GM19463 (cell line): ENCODE results near the gene SPDYE18.
"Not testable (repeated sequence)": the region's sequence is repeated elsewhere in the genome, so short reads cannot be mapped to it uniquely, and the experiment has no call there.

ENCODE experiments used
- ATAC-seq: cut with Tn5 transposase; IDR thresholded peaks from one replicate; pipeline ENCODE4 v1.9.1; 2021; ENCODE audit warnings: mild to moderate bottlenecking, moderate library complexity; ENCODE audit not compliant: unreplicated experiment

SPDYE18 gene, protein sequence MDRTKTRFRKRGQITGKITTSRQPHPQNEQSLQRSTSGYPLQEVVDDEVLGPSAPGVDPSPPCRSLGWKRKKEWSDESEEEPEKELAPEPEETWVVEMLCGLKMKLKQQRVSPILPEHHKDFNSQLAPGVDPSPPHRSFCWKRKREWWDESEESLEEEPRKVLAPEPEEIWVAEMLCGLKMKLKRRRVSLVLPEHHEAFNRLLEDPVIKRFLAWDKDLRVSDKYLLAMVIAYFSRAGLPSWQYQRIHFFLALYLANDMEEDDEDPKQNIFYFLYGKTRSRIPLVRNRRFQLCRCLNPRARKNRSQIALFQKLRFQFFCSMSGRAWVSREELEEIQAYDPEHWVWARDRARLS

DNA sequence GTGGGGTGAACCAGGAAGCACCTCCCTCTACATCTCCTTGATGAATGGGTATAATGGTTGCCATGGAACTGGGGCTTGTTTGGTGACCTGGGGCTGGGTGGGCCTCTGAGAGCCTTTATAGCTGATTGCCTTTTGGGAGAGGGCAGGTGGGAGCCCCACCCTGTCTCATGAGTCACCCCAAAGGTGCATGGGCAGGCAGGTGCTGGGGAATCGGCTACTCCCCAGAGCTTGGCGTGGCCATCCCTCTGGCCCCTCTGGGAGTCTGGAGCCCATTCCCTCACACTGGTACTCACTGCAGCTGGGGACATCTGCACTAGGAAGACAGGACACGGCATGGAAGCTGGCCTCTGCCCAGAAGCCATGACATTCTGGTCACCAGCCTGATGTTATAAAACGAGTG, at the start of gene SPDYE18:
TSS of gene SPDYE18 (minus strand) at position 2 of the 400 bp plus-strand sequence. CDS start 2,046 bp downstream, outside the sequence.
- not testable (repeated sequence) for ATAC-seq

DNA sequence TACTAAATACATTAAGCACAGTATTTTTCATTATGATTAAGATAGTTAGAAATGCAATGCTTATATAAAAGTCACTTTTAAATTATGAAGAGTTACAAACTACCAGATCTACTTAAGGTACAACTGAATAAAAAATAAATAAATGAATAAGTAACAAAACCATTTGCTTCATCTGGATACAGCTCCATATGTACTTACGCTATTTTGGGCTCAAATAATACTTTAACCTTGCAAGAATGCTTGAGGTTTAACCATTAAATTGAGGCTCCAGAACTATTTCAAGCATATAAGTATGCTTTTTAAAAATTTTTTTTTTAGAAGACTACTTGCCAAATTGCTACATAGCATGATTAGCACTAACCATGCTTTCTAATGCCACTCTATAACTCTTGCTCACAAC, 46.0 kb upstream of the SPDYE18 start:
- not testable (repeated sequence) for ATAC-seq

DNA sequence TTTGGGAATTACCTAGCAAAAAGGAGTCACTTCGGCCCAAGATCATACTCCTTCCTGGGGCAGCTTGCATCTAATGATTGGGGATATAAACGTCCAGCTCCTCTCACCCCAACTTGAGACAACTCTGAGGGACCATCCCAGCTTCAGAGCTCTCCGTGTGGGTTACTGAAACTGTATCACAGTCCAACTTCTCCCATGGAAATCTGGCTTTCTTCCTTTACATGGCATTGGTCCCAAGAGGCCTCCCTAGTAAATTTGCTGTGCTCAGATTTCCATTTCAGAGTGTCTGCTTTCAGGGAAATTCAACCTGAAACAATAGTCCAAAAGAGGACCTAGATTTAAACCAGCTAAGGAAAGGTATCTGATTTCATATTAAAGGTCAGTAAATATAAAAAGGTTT, 45.3 kb upstream of the SPDYE18 start:
- ATAC-seq: not testable (repeated sequence)

DNA sequence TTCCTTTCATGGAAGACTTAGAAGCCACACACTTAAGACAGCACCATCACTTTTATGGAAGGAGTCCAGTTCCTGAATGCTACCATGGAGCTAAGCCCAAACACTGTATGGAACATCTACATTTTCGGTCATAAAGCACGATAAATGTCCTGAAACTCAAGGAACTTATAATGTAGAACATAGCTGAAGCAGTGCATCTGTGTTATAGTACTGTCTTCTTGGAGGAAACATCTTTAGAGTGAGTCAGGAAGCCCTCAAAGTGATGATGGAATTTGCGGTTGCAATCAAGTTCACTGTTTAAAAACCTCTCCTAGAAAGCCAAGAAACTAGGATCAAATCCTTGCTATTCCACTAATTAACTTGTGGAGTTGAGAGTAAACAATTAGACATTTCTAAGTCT, 43.5 kb upstream of the SPDYE18 start:
- ATAC-seq: not testable (repeated sequence)

DNA sequence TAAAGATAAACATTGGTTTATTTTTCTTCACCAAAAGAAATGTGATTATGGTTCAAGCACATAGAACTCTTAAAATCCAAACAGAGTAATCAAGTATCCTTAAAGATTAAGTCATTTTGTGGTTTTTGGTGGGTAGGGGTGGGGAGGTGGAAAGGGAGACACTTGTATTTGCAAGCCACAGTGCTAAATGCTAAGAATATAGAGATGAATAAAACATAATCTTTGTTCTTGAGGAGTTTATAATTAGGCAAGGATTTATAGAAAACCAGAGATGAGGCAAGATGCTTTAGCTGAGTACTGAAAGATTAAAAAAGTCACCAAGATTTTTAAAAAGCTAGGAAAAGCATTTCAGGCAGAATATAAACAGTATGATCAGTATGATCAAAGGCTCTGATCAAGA, 40.3 kb upstream of the SPDYE18 start:
- ATAC-seq: not testable (repeated sequence)

DNA sequence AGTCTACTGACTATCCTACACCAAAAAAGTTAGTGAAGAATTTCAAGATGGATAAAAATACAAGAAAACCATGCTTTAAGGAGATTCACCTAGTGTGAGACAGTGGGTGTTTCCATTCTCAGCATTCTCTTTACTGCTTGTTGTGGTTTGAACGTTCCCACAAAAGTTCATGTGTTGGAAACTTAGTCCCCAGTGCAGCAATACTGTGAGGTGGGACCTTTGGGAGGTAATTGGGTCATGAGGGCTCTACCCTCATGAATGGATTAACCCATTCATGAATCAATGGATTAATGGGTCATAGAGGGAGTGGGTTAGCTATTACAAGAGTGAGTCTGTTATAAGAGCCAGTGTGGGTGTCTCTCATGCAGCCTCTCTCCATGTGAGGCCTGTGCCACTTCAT, 38.8 kb upstream of the SPDYE18 start:
- not testable (repeated sequence) for ATAC-seq

DNA sequence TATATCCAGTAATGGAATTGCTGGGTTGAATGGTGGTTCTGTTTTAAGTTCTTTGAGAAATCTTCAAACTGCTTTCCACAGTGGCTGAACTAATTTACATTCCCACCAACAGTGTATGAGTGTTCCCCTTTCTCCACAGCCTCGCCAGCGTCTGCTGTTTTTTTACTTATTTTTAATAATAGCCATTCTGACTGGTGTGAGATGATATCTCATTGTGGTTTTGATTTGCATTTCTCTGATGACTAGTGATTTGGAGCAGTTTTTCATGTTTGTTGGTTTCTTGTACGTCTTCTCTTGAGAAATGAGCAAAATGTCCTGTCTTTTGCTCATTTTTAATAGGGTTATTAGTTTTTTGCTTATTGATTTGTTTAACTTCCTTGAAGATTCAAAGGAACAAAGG, 38.1 kb upstream of the SPDYE18 start:
- not testable (repeated sequence) for ATAC-seq

DNA sequence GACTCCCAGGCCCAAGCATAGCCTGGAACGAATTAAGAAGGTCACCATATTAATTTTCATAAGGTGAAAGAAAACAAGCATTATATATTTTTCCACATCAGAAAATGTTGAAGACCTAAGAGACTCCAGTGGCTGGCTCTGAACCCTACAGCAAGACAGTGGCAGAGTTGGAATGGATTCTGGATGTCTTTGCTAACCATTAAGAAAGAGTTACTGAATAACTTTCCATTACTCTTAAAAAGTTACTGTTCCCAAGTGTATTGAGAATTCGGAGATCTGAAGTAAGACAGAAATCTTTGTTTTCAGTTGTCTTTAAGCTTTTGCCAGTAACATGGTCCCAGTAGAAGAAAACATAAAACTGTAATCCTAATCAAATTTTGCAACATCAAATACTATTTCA, 29.9 kb upstream of the SPDYE18 start:
- ATAC-seq: not testable (repeated sequence)

DNA sequence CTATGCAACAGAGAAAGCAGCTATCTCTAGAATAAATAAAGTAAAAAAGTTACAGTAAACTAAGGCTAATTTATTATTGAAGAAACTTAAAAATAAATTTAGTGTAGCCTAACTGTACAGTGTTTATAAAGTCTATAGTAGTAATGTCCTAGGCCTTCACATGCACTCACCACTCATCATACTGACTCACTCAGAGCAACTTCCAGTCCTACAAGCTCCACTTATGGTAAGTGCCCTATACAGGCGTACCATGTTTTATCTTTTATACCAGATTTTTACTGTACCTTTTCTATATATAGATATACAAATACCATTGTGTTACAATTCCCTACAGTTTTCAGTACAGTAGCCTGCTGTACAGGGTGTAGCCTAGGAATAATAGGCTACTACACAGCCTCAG, 19.8 kb upstream of the SPDYE18 start:
- not testable (repeated sequence) for ATAC-seq

DNA sequence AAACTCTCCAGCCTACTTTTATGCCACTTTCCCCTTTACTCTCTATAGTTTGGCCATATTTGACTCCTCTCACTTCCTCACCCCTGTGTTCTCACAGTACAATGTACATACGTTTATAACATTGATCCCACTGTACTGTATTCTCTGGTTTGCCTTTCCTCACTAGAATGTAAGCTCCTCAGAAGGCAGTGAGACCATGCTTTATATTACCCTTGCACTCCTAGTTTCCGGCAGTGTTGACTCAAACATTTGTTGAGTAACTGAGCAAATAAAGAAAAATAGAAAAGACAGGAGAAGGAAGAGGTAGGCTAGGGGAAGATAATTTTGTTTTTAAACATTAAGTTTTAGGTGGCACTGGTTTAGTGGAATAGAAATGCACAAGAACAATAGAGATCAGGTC, 17.9 kb upstream of the SPDYE18 start:
- not testable (repeated sequence) for ATAC-seq

DNA sequence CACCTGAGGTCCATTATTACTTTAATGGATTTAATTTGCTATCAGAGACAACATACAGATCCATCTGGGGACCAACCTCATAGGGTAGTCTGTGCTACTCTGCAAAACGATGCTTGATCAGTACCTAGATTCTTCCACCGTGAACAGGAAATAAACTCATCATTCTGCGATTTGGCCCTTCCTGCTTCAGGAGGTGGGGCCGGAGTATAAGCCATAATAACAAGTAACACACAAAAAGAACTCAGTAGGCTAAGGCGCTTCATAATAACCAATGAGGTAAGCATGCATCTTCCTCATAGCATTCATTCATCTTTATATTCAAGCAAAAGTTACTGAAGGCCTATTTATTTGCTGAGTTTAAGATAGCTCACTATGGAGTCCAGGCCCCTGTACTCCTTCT, 17.3 kb upstream of the SPDYE18 start:
- not testable (repeated sequence) for ATAC-seq

DNA sequence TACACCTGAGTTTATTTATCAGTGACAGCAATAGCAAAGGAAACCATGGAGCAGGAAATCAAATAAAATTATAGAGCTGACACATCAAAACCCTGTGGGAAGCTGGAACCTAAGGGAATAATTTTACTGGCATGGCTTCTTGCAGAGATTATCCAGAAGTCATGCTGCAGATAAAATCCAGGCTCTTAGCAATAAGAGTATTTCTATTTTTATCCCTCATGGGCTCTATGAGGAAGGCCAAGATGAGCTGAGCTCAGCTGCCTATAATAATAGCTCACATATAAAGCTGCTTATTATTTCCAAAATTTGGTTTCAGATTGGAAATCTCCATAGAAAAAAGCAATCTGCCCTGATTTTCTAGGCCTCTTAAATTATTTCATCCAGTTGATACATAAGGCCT, 16.8 kb upstream of the SPDYE18 start:
- not testable (repeated sequence) for ATAC-seq

DNA sequence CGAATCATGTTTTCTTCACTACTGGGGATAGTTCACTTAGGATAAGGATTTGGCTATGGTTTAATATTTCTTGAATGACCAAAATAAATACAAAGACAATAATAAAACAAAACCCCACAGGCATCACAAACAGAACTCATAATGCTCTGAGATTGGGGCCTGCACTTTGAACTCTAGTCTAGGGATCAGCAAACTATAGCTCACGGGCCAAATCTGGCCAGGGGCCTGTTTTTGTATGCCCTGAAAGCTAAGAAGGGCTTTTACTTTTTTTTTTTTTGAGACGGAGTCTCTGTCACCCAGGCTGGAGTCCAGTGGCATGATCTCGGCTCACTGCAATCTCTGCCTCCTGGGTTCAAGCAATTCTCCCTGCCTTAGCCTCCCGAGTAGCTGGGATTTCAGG, 14.7 kb upstream of the SPDYE18 start:
- not testable (repeated sequence) for ATAC-seq

DNA sequence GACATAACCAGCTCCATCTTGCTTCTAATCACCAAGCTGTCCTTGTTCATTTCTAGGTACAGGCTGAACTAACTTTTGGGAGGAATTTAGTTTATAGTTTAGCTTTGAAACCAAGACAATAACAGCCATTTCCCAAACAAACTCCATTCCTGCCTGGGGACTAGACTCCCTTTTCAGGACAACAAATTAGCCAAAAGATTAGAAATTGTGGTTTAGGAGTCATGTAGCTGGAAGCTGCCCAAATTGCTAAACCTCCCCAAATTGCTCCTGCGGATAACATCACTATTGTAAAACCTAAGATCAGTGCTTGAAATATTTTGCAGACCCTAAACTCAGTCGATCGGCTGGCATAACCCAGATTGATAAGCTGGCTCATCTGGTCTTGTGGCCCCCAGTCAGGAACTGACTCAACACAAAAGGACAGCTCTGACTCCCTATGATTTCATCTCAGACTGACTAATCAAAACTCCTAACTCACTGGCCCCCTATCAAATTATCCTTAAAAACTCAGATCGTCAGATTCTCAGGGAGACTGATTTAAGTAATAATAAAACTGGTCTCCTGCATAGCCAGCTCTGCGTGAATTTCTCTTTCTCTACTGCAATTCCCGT, 12.5 kb upstream of the SPDYE18 start:
- ATAC-seq: not testable (repeated sequence)

DNA sequence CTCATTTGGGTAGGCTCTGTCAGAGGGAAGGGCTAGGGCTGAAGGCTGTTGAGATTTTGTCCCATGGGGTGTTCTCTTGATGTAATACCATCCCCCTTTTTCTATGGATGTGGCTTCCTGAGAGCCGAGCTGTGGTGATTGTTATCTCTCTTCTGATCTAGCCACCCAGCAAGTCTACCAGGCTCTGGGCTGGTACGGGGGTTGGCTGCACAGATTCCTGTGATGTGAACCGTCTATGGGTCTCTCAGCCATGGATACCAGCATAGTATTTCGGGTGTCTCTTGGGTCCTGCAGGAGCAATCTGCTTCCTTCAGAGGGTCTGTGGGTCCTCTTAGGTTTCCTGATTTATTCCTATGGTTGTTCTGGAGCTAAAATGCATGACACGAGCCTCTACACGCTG, 8.8 kb upstream of the SPDYE18 start:
- ATAC-seq: not testable (repeated sequence)

DNA sequence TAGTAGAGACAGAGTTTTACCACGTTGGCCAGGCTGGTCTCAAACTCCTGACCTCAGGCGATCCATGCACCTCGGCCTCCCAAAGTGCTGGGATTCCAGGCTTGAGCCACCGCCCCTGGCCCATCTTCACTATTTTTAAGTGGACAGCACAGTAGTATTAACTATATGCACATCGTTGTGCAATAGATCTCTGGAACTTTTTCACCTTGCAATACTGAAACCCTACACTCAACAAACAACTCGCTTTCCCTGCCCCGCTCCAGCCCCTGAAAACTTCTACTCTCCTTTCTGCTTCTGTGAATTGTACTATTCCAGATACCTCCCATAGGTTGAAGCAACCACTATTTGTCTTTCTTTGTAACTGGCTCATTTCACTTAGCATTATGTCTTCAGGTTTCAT, 3.5 kb upstream of the SPDYE18 start:
- not testable (repeated sequence) for ATAC-seq

DNA sequence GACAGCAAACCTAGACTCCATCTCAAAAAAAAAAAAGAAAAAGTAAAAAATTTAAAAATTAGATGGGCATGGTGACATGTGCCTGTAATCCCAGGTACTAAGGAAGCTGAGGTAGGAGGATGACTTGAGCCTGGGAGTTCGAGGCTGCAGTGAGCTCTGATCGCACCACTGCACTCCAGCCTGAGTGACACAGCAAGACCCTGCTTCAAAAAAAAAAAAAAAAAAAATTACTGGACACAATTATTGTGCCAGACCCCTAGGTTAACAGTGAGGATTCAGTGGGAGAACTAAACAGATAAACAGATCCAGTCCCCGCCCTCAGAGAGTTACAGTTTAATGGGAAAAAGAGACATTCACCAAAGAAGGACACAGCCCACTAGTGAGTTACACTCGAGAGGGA, 1.4 kb upstream of the SPDYE18 start:
- not testable (repeated sequence) for ATAC-seq

DNA sequence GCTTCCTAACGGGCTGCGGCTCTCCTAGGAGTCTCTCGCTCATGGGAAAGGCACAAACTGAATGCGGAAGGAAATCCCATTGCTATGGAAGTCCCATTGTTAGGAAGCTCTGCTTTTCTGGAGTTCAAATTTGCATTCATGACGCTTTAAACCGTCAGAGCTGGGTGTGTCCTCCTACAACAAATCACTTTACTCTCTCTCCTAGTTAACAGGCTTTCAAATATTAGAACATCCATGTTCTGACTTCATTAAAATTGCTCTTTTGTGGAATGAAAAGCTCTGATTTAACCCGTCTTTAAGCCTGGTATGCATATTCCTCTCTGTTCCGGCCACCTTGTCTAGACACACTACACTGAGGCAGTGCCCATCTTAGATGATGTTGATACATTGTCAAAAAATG, 30.1 kb downstream of the SPDYE18 start, which contains the start of gene SPDYE17:
TSS of gene SPDYE17 (minus strand) at position 101 of the 400 bp plus-strand sequence. CDS start 1,791 bp downstream, outside the sequence.
- ATAC-seq: not testable (repeated sequence)

DNA sequence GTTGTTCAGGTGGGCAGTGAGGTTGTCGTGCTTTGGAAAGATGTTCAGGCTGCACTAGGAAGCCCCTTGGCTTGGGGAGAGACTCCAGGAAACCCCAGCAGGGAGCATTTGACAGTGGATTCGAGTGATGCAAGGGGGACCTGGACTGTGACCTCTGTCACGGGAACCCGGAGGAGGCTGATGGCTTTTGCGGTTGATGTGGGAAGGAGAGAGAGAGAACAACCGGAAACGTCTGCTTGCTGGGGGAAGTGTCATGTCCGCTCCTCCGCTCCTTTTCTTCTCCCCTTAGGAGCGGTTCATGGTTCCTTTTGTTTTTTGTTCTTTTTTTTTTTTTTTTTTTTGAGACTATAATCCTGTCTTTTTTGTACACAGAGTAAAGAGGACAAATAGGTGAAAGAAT, 36.0 kb downstream of the SPDYE18 start:
- not testable (repeated sequence) for ATAC-seq

DNA sequence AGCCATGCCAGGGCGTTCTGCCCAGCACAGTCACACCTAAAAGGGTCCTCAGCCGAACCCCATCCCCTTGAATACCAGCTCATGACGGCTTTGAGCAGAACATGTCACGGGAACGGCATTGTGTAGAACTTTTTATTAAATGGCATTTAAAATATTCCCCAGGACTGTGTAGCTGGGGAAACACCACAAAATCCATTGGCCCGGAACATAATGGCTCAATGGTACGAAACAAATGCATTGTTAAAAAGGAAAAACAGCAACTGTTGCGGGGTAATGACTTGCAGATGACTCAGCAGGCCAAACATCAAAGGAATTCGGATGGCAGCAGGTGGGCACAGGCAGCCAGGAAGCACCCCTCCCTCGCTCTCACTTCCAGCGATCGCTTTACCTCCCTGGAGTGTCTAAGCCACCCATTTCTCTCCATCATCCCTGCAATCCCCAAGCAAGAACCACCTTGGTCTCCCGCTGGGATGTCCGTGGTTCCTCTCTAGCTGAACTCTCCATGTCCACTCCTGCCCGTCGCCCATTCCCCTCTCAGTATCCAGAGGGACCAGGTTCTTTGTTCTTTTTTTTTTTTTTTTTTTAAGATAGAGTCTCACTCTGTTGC, 52.2 kb downstream of the SPDYE18 start:
- not testable (repeated sequence) for ATAC-seq

DNA sequence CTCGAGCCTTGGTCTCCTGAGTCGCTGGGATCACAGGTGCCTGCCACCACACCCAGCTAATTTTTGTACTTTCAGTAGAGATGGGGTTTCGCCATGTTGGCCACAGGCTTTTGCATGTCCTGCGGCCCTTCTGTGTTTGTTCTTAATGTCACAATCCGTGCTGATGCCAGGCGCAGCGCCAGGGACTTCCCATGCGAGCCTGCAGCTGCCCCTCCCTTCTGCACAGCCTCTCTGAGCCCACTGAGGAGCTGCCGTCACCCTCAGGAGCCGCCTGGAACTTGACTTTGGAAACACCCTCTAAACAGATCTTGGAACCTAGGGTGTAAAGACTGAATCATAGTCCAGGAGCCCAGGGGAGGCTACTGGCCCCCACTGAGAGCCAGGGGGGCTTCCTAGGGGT, 54.4 kb downstream of the SPDYE18 start:
- not testable (repeated sequence) for ATAC-seq
